Neuronal stem cell (in vitro differentiated cells): ENCODE results near the gene CERS4.

Source experiments
- DNase-seq: peaks from one replicate; pipeline ENCODE4 v3.0.0-alpha.2; 2013; ENCODE audit warnings: low spot score
- H2AFZ ChIP-seq: one replicate; pipeline ENCODE4 v1.6.1; 2013; ENCODE audit warnings: mild to moderate bottlenecking, low read length, inconsistent platforms
- H2AK5ac ChIP-seq: 2 replicates; pipeline ENCODE4 v1.6.1; 2013; ENCODE audit warnings: low read depth, mild to moderate bottlenecking, inconsistent platforms, low read length, moderate library complexity, mixed read lengths
- H2BK120ac ChIP-seq: 2 replicates; pipeline ENCODE4 v1.6.1; 2013; ENCODE audit warnings: low read depth, mild to moderate bottlenecking, inconsistent platforms, low read length, moderate library complexity, mixed read lengths
- H2BK12ac ChIP-seq: one replicate; pipeline ENCODE4 v1.6.1; 2013; ENCODE audit warnings: low read length, inconsistent platforms
- H2BK15ac ChIP-seq: 2 replicates; pipeline ENCODE4 v1.6.1; 2013; ENCODE audit warnings: mild to moderate bottlenecking, low read length, inconsistent platforms, mixed read lengths
- H2BK5ac ChIP-seq: one replicate; pipeline ENCODE4 v1.6.1; 2013; ENCODE audit warnings: inconsistent platforms, mild to moderate bottlenecking, low read length, moderate library complexity
- H3K14ac ChIP-seq: one replicate; pipeline ENCODE4 v1.6.1; 2013; ENCODE audit warnings: low read length, inconsistent platforms
- H3K18ac ChIP-seq: 2 replicates; pipeline ENCODE4 v1.6.1; 2013; ENCODE audit warnings: low read length, inconsistent platforms
- H3K23ac ChIP-seq: 2 replicates; pipeline ENCODE4 v1.6.1; 2013; ENCODE audit warnings: low read depth, mild to moderate bottlenecking, mixed read lengths, low read length, inconsistent platforms; ENCODE audit not compliant: poor library complexity
- H3K27ac ChIP-seq: replicated peaks from 3 replicates; pipeline ENCODE4 v1.5.1; 2013; ENCODE audit warnings: low read length, inconsistent platforms
- H3K27me3 ChIP-seq, 3 experiments: 2 replicates each; pipeline ENCODE4 v1.6.1; 2013; ENCODE audit warnings: low read length in 3 of 3, mild to moderate bottlenecking in 2 of 3, inconsistent platforms in 1 of 3, low read depth in 1 of 3, mixed read lengths in 1 of 3, moderate library complexity in 1 of 3; ENCODE audit not compliant: control insufficient read depth in 3 of 3, insufficient read depth in 3 of 3
- H3K36me3 ChIP-seq, 2 donors: replicated peaks in 1 of 2; 2 replicates each; pipeline ENCODE4 v1.6.1; 2013; ENCODE audit warnings: low read length in 2 of 2; ENCODE audit not compliant: control insufficient read depth in 2 of 2, insufficient read depth in 2 of 2
- H3K4ac ChIP-seq: 2 replicates; pipeline ENCODE4 v1.6.1; 2013; ENCODE audit warnings: inconsistent platforms, mild to moderate bottlenecking, low read length, moderate library complexity
- H3K4me1 ChIP-seq, 2 donors: 1 replicate in 1 of 2; 2 replicates in 1 of 2; pipeline ENCODE4 v1.6.1; 2013; ENCODE audit warnings: low read length in 2 of 2, low read depth in 1 of 2; ENCODE audit not compliant: control insufficient read depth in 2 of 2, insufficient read depth in 1 of 2
- H3K4me2 ChIP-seq: one replicate; pipeline ENCODE4 v1.6.1; 2013; ENCODE audit warnings: mild to moderate bottlenecking, low read length, inconsistent platforms; ENCODE audit not compliant: insufficient read depth, poor library complexity, severe bottlenecking
- H3K4me3 ChIP-seq, 2 donors: 2 replicates each; pipeline ENCODE4 v1.5.1; 2013; ENCODE audit warnings: low read length in 2 of 2, mild to moderate bottlenecking in 2 of 2, inconsistent platforms in 1 of 2, moderate library complexity in 1 of 2
- H3K79me1 ChIP-seq: one replicate; pipeline ENCODE4 v1.6.1; 2013; ENCODE audit warnings: low read depth, mild to moderate bottlenecking, inconsistent platforms, low read length, moderate library complexity
- H3K9ac ChIP-seq: one replicate; pipeline ENCODE4 v1.6.1; 2013; ENCODE audit warnings: mild to moderate bottlenecking, low read depth, low read length, inconsistent platforms; ENCODE audit not compliant: poor library complexity
- H3K9me3 ChIP-seq, 2 donors: replicated peaks in 1 of 2; 2 replicates each; pipeline versions ENCODE3 to v1.6.1; 2013; ENCODE audit warnings: low read length in 2 of 2, mild to moderate bottlenecking in 2 of 2, inconsistent platforms in 1 of 2, low read depth in 1 of 2, mixed read lengths in 1 of 2, moderate library complexity in 1 of 2; ENCODE audit not compliant: control insufficient read depth in 2 of 2, insufficient read depth in 1 of 2
- H4K8ac ChIP-seq: one replicate; pipeline ENCODE4 v1.6.1; 2013; ENCODE audit warnings: low read depth, mild to moderate bottlenecking, inconsistent platforms, low read length, moderate library complexity
- H4K91ac ChIP-seq: one replicate; pipeline ENCODE4 v1.6.1; 2013; ENCODE audit warnings: low read length, low read depth, mild to moderate bottlenecking, inconsistent platforms; ENCODE audit not compliant: poor library complexity
- WGBS, 2 donors: extraction: QIAGEN DNeasy Blood & Tissue Kit; methylation state at CpG; one replicate each; pipeline ENCODE4 v1.1.7; 2013; ENCODE audit warnings: missing lambda C conversion rate in 2 of 2, mixed read lengths in 1 of 2; ENCODE audit not compliant: insufficient read length in 2 of 2, insufficient replicate concordance in 1 of 2; ENCODE audit errors: extremely low coverage in 2 of 2; 5-methylcytosine and 5-hydroxymethylcytosine counted together

CERS4 gene

DNA sequence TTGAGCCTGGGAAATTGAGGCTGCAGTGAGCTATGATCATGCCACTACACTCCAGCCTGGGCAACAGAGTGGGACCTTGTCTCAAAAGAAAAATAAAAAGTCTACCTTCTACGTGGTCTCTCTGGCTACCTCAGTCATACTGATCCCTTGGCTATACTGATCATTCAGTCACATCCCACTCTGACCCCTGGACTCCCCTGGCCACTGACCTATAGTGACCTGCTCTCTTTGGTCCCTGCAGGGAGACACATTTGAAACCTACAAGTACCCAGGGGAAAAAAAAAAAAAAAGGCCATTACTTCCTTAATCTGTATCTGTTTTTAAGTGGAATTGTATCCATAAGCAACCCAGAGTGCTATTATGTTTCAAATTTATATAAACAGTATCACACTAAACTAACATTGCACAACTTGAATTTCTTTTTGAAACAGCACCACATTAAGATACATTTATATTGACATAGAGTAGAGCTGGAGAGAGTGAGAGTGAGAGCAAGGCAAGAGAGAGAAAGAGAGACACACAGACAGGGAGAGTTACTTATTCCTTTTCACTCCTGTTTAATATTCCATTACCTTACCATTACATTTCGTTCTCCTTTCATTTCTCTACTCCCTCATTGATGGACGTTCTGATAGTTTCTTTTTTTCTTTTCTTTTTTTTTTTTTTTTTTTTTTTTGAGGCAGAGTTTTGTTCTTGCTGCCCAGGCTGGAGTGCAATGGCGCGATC lies 23.7 kb upstream of the CERS4 start:
- no peaks in the 10 kb centered on the region for H3K9me3 ChIP-seq
- WGBS, 2 donors, result 100% methylated on average over 1 of the region's 5 CpGs; no CpG with 5 or more reads in 1 of the 2 donors

DNA sequence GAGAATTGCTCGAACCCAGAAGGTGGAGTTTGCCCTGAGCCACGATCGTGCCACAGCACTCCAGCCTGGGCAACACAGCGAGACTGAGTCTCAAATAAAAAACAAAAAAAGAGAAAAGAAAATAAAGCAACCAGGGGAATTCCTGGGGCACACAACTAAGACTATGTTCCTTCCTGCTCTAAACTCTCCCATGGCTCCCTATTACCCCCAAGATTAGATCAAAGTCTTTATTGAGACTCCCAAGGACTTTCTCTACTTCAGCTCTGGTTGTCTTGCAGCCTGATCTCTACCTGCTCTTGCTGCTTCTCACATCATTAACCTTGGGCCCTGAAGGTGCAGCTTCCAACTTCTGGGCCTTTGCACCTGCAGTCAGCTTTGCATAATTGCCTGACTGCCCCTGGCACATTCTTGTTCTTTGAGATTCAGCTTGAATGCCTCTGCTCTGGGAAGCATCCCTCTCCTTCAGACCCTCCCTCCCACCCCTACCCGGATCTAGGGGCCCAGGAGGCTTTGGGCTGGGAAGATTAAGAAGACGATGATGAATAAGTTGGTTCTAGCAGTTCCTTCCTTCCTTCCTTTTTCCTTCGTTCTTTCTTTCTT lies 16.8 kb upstream of the CERS4 start:
- H2BK120ac ChIP-seq, result no peak overlapping the region
- peaks cover 8 to 9% of the 10 kb centered on the region in 2 donors for H3K4me1 ChIP-seq
- H4K91ac ChIP-seq, result no peak overlapping the region
- no peaks in the 10 kb centered on the region for H3K79me1 ChIP-seq
- H3K18ac ChIP-seq, result no peak overlapping the region
- H2AFZ ChIP-seq, result no peak overlapping the region
- no peak overlapping the region for H3K4me3 ChIP-seq
- no peaks in the 10 kb centered on the region for H3K36me3 ChIP-seq
- no peak overlapping the region for H3K4ac ChIP-seq
- whole genome bisulfite sequencing, 2 donors, result no CpG with 5 or more reads among the region's 7 CpGs
- no peak overlapping the region for H2BK15ac ChIP-seq
- H2AK5ac ChIP-seq, result no peak overlapping the region
- no peak overlapping the region for H3K4me2 ChIP-seq
- no peak overlapping the region for H3K9ac ChIP-seq
- no peaks in the 10 kb centered on the region for H3K27me3 ChIP-seq
- H3K27ac ChIP-seq, result no peak overlapping the region
- no peak overlapping the region for H2BK5ac ChIP-seq
- H2BK12ac ChIP-seq, result no peak overlapping the region
- H4K8ac ChIP-seq, result no peak overlapping the region
- no peak overlapping the region for H3K23ac ChIP-seq
- H3K14ac ChIP-seq, result no peak overlapping the region
- H3K9me3 ChIP-seq, result no peaks in the 10 kb centered on the region
- no peak for DNase-seq

More for the DNA sequence above, 23.7 kb upstream of the CERS4 start:
- Histone ChIP-seq H4K91ac (no peak overlapping the region), H3K27ac (no peak overlapping the region), H2BK15ac (no peak overlapping the region), H3K4me2 (no peak overlapping the region), H2AFZ (no peak overlapping the region), H2BK5ac (no peak overlapping the region), H3K36me3 (no peaks in the 10 kb centered on the region), H3K4ac (no peak overlapping the region), H3K9ac (no peak overlapping the region), H3K4me1 (no peaks in the 10 kb centered on the region), H3K27me3 (no peaks in the 10 kb centered on the region), H2BK12ac (no peak overlapping the region), H3K23ac (no peak overlapping the region), H3K18ac (no peak overlapping the region), H2AK5ac (no peak overlapping the region), H3K79me1 (no peaks in the 10 kb centered on the region), H3K4me3 (no peak overlapping the region), H2BK120ac (no peak overlapping the region), H3K14ac (no peak overlapping the region), H4K8ac (no peak overlapping the region)
- DNase-seq, result no peak

DNA sequence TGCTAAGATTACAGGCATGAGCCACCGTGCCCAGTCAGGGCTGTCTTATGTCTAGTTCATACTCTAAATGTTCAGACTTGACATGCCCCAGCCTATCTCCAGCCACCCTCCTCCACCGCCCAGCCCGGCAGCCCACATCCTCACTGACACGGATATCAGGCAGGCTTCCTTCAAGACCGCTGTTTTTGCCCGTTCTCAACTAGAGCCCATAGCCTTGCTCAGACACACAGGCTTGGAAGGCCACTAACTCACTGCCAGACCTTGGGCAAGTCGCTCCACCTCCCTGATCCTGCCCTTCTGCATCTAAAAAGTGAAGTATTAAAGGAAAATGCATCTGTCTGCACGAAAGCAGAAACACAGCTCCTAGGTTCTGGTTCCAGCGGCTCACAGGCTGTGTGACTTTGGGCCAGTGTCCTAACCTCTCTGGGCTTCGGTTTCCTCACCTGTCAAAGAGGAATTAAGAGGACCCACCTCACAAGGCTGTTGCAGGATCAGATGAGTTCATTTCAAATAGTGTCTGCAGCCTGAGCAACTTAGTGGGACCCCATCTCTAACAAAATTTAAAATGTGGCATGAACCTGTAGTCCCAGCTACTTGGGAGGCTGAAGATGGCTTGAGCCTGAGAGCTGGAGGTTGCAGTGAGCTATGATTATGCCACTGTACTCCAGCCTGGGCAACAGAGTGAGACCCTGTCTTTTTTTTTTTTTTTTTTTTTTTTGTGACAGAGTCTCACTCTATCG lies 14.5 kb upstream of the CERS4 start:
- DNase-seq, result no peak

More for the DNA sequence above, 14.5 kb upstream of the CERS4 start:
- no peaks in the 10 kb centered on the region for H3K9me3 ChIP-seq
- no peak overlapping the region for H3K23ac ChIP-seq
- H3K27me3 ChIP-seq, result no peaks in the 10 kb centered on the region
- H3K4me2 ChIP-seq, result no peak overlapping the region
- H3K14ac ChIP-seq, result no peak overlapping the region
- no peak overlapping the region for H2BK5ac ChIP-seq
- H2BK15ac ChIP-seq, result peak overlapping the region; percentile 59
- H3K9ac ChIP-seq, result no peak overlapping the region
- no peak overlapping the region for H3K27ac ChIP-seq
- no peak overlapping the region for H4K91ac ChIP-seq
- H3K4me3 ChIP-seq, result no peak overlapping the region
- H2AFZ ChIP-seq, result peak overlapping the region; percentile 45
- peak overlapping the region; percentile 23 for H2AK5ac ChIP-seq
- no peaks in the 10 kb centered on the region for H3K79me1 ChIP-seq
- H3K4me1 ChIP-seq, result peaks cover 8 to 11% of the 10 kb centered on the region in 2 donors
- no peak overlapping the region for H2BK12ac ChIP-seq
- H3K36me3 ChIP-seq, result no peaks in the 10 kb centered on the region
- no CpG with 5 or more reads among the region's 11 CpGs for WGBS, 2 donors
- peak overlapping the region; percentile 43 for H2BK120ac ChIP-seq
- H4K8ac ChIP-seq, result no peak overlapping the region
- H3K4ac ChIP-seq, result no peak overlapping the region
- H3K18ac ChIP-seq, result peak overlapping the region; percentile 15
